ENCODE results near the gene ZNF664. TPM values are rescaled to one million over a fixed set of nuclear protein-coding genes. Genes with fewer than 3 reads are reported as not detected.

ZNF664 gene
- total RNA-seq, 4 donors from 2014 or later: 53.7 to 78.0 (median 73.3) TPM

GRCh38 chr12:123938679-123939480 lies 34.1 kb upstream of the ZNF664 start:
- Histone ChIP-seq H3K4me3 (no peak overlapping the region), H3K27me3 (no peaks in the 10 kb centered on the region), H3K36me3 (peaks cover 0 to 95% (median 4%) of the 10 kb centered on the region in 3 donors), H3K9me3 (no peaks in the 10 kb centered on the region), H3K27ac (no peak overlapping the region), H3K4me1 (peaks cover 0 to 15% (median 0%) of the 10 kb centered on the region in 4 donors)
- 81 to 85% methylated on average over 16 of the region's 16 CpGs for WGBS, 2 donors
- no peak for TF ChIP-seq EP300 (IDR thresholded peaks at IDR 0.05)
- TF ChIP-seq, protein P1, sequence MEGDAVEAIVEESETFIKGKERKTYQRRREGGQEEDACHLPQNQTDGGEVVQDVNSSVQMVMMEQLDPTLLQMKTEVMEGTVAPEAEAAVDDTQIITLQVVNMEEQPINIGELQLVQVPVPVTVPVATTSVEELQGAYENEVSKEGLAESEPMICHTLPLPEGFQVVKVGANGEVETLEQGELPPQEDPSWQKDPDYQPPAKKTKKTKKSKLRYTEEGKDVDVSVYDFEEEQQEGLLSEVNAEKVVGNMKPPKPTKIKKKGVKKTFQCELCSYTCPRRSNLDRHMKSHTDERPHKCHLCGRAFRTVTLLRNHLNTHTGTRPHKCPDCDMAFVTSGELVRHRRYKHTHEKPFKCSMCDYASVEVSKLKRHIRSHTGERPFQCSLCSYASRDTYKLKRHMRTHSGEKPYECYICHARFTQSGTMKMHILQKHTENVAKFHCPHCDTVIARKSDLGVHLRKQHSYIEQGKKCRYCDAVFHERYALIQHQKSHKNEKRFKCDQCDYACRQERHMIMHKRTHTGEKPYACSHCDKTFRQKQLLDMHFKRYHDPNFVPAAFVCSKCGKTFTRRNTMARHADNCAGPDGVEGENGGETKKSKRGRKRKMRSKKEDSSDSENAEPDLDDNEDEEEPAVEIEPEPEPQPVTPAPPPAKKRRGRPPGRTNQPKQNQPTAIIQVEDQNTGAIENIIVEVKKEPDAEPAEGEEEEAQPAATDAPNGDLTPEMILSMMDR (IDR thresholded peaks at IDR 0.05): no peak
- TF ChIP-seq POLR2A (IDR thresholded peaks at IDR 0.05): no peak
- DNase-seq (ENCODE audit: low spot score in 2 of 2): no peak

- H3K27me3 ChIP-seq: no peaks in the 10 kb centered on the region
- H3K9me3 ChIP-seq: no peaks in the 10 kb centered on the region
- no peak for TF ChIP-seq POLR2A (IDR thresholded peaks at IDR 0.05)
- TF ChIP-seq EP300 (IDR thresholded peaks at IDR 0.05): no peak
- TF ChIP-seq, protein P1 (IDR thresholded peaks at IDR 0.05): no peak
- no peak overlapping the region for H3K4me3 ChIP-seq
- no peak for DNase-seq (ENCODE audit: low spot score in 2 of 2)
- H3K27ac ChIP-seq: no peak overlapping the region
- H3K4me1 ChIP-seq: peaks cover 0 to 16% (median 0%) of the 10 kb centered on the region in 4 donors
- WGBS, 2 donors: 88 to 93% methylated on average over 15 of the region's 16 CpGs
- peaks cover 0 to 94% (median 4%) of the 10 kb centered on the region in 3 donors for H3K36me3 ChIP-seq
These were observed 33.0 kb upstream of the ZNF664 start for GRCh38 chr12:123939716-123940626.

GRCh38 chr12:123940627-123940966 lies 32.4 kb upstream of the ZNF664 start:
- TF ChIP-seq POLR2A (IDR thresholded peaks at IDR 0.05) (no peak), EP300 (IDR thresholded peaks at IDR 0.05) (no peak)
- TF ChIP-seq, protein P1 (IDR thresholded peaks at IDR 0.05): no peak
- peaks cover 0 to 19% (median 0%) of the 10 kb centered on the region in 4 donors for H3K4me1 ChIP-seq
- no peaks in the 10 kb centered on the region for H3K27me3 ChIP-seq
- WGBS, 2 donors: 93% methylated on average over 9 of the region's 9 CpGs
- DNase-seq (ENCODE audit: low spot score in 2 of 2): no peak
- H3K4me3 ChIP-seq: no peak overlapping the region
- peaks cover 0 to 94% (median 4%) of the 10 kb centered on the region in 3 donors for H3K36me3 ChIP-seq
- H3K27ac ChIP-seq: no peak overlapping the region
- H3K9me3 ChIP-seq: no peaks in the 10 kb centered on the region

- Histone ChIP-seq H3K4me3 (no peak overlapping the region), H3K9me3 (no peaks in the 10 kb centered on the region), H3K27ac (no peak overlapping the region), H3K27me3 (no peaks in the 10 kb centered on the region), H3K4me1 (peaks cover 0 to 19% (median 0%) of the 10 kb centered on the region in 4 donors), H3K36me3 (peaks cover 0 to 94% (median 4%) of the 10 kb centered on the region in 3 donors)
- WGBS, 2 donors: 92 to 100% methylated on average over 8 to 9 of the region's 9 CpGs
- DNase-seq (ENCODE audit: low spot score in 2 of 2): no peak
- TF ChIP-seq EP300 (IDR thresholded peaks at IDR 0.05) (no peak), POLR2A (IDR thresholded peaks at IDR 0.05) (no peak)
- TF ChIP-seq, protein P1 (IDR thresholded peaks at IDR 0.05): no peak
These were observed 32.0 kb upstream of the ZNF664 start for GRCh38 chr12:123941000-123941399.

All from tibial nerve (tissue), 4 donors.